CD4-positive, alpha-beta memory T cell (primary cell): ENCODE results near the gene ITGBL1. TPM values are rescaled to one million over a fixed set of nuclear protein-coding genes. Genes with fewer than 3 reads are reported as not detected.
"Not testable (repeated sequence)": the region's sequence is repeated elsewhere in the genome, so short reads cannot be mapped to it uniquely, and the experiment has no call there.

Experiments used
- CTCF ChIA-PET: fragments of 350-600 bp; sonication (Branson Sonifier 250); formaldehyde crosslinking; loops from one replicate; lab custom pipeline; 2021; ENCODE audit warnings: inconsistent platforms; ENCODE audit not compliant: partially characterized antibody; lab: Charles Lee
- POLR2A ChIA-PET: fragments of 350-600 bp; sonication (Branson Sonifier 250); formaldehyde crosslinking; loops from one replicate; lab custom pipeline; 2021; ENCODE audit not compliant: partially characterized antibody; lab: Charles Lee
- DNase-seq, 5 donors: peaks; one replicate each; pipeline versions ENCODE4 v3.0.0 to v3.0.0-alpha.2; 2020 to 2022; ENCODE audit warnings: mixed read lengths in 1 of 5
- H3K27ac ChIP-seq: one replicate; pipeline ENCODE4 v1.7.0; 2013; ENCODE audit warnings: low read depth, low read length
- H3K27me3 ChIP-seq: 2 replicates; pipeline ENCODE4 v1.7.0; 2013; ENCODE audit warnings: mild to moderate bottlenecking, low read length, moderate library complexity; ENCODE audit not compliant: insufficient read depth
- H3K36me3 ChIP-seq: 2 replicates; pipeline ENCODE4 v1.7.0; 2013; ENCODE audit warnings: mild to moderate bottlenecking, low read length, moderate library complexity; ENCODE audit not compliant: insufficient read depth
- H3K4me1 ChIP-seq: 2 replicates; pipeline ENCODE4 v1.7.0; 2013; ENCODE audit warnings: mild to moderate bottlenecking, low read length, moderate library complexity; ENCODE audit not compliant: insufficient read depth
- H3K4me3 ChIP-seq, 2 donors: one replicate each; pipeline ENCODE4 v1.7.0; 2013; ENCODE audit warnings: low read length in 2 of 2, mild to moderate bottlenecking in 1 of 2
- H3K9me3 ChIP-seq, 2 donors: one replicate each; pipeline ENCODE4 v1.7.0; 2013; ENCODE audit warnings: low read length in 2 of 2, control low read depth in 1 of 2; ENCODE audit not compliant: control insufficient read depth in 1 of 2
- H3K27ac Mint-ChIP-seq, 7 donors: one replicate each; pipeline ENCODE4 v1.8.0; 2020 to 2021; ENCODE audit warnings: mixed read lengths in 7 of 7, mild to moderate bottlenecking in 6 of 7, inconsistent platforms in 3 of 7, moderate library complexity in 3 of 7
- H3K27me3 Mint-ChIP-seq, 2 donors: one replicate each; pipeline ENCODE4 v1.8.0; 2020 to 2021; ENCODE audit warnings: mixed read lengths in 2 of 2
- H3K36me3 Mint-ChIP-seq, 2 donors: one replicate each; pipeline ENCODE4 v1.8.0; 2020 to 2021; ENCODE audit warnings: mixed read lengths in 2 of 2, inconsistent platforms in 1 of 2, mild to moderate bottlenecking in 1 of 2
- H3K4me1 Mint-ChIP-seq, 4 donors: one replicate each; pipeline ENCODE4 v1.8.0; 2020 to 2021; ENCODE audit warnings: mixed read lengths in 4 of 4, mild to moderate bottlenecking in 1 of 4
- H3K4me3 Mint-ChIP-seq, 8 donors: one replicate each; pipeline ENCODE4 v1.8.0; 2020 to 2021; ENCODE audit warnings: mixed read lengths in 8 of 8, mild to moderate bottlenecking in 7 of 8, moderate library complexity in 6 of 8, inconsistent platforms in 3 of 8
- H3K9me3 Mint-ChIP-seq, 8 donors: one replicate each; pipeline ENCODE4 v1.8.0; 2020 to 2021; ENCODE audit warnings: mixed read lengths in 8 of 8, mild to moderate bottlenecking in 5 of 8, inconsistent platforms in 3 of 8, moderate library complexity in 1 of 8
- intact Hi-C: fragments of 100-400 bp; cut with micrococcal nuclease; formaldehyde crosslinking; loops from one replicate; pipeline ENCODE4 v1.15.1; 2023
- polyA plus RNA-seq, 2 donors: library from polyadenylated mRNA; unstranded; fragments of 300-500 nt; fragmentation: Illumina TruSeq; gene quantifications; one replicate each; pipeline ENCODE4 v1.2.3, GENCODE V29; 2021
- total RNA-seq, 2 experiments: library from RNA; stranded (reverse); gene quantifications; one replicate each; pipeline ENCODE4 v1.2.3, GENCODE V29; 2021

ITGBL1 gene
- total and polyA plus RNA-seq, 4 experiments from 2014 or later: not detected

DNA sequence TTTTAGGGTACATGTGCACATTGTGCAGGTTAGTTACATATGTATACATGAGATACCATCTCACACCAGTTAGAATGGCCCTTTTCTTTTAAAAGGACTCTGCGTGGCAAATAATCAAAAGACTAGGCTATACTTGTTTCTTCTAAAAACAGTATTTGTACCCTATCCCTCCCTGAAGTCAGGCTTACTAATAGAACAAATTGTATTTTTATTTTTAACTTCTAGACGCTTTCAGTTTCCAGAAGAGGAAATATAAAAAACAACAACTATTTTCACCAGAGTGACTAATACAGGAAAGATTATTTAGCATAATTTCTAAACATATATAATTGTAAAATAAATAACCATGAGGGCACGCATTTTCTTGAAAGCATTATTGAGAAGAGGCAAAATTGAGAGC lies 83.6 kb downstream of the ITGBL1 start:
- ChIA-PET CTCF (no interaction called here), POLR2A (no interaction called here)
- no peak for DNase-seq

GRCh38 chr13:101544544-101544943 lies 92.1 kb downstream of the ITGBL1 start:
- not testable (repeated sequence) for H3K36me3 ChIP-seq

More for the DNA sequence above, 83.6 kb downstream of the ITGBL1 start:
- no peak overlapping the region for H3K27ac Mint-ChIP-seq
- Histone ChIP-seq H3K27ac (no peak overlapping the region), H3K27me3 (no peaks in the 10 kb centered on the region), H3K4me1 (no peaks in the 10 kb centered on the region), H3K4me3 (no peak overlapping the region), H3K9me3 (no peaks in the 10 kb centered on the region), H3K36me3 (no peaks in the 10 kb centered on the region)
- peaks cover 0 to 4% of the 10 kb centered on the region in 2 donors for H3K27me3 Mint-ChIP-seq
- no peak overlapping the region for H3K4me3 Mint-ChIP-seq
- no peaks in the 10 kb centered on the region for H3K36me3 Mint-ChIP-seq
- intact Hi-C loops: no loop called here
- no peaks in the 10 kb centered on the region for H3K4me1 Mint-ChIP-seq
- peaks cover 0 to 3% (median 0%) of the 10 kb centered on the region in 8 donors for H3K9me3 Mint-ChIP-seq

DNA sequence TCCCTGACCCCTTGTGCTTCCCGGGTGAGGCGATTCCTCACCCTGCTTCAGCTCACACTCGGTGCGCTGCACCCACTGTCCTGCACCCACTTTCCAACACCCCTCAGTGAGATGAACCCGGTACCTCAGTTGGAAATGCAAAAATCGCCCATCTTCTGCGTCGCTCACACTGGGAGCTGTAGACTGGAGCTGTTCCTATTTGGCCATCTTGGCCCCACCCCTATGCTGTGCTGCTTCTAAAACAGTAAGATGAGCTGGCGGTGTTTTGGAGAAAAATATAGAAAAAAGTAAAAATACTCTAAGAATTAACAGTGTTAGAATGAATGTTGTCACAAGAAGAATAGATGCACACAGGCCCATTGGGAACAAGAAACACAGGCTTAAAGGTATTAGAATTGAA lies 92.5 kb downstream of the ITGBL1 start:
- peaks cover 0 to 5% (median under 1%) of the 10 kb centered on the region in 8 donors for H3K9me3 Mint-ChIP-seq
- no peak for DNase-seq
- H3K27ac Mint-ChIP-seq: peak overlapping the region in 1 of 7 donors; percentile 54
- H3K36me3 Mint-ChIP-seq: no peaks in the 10 kb centered on the region
- Histone ChIP-seq H3K4me1 (no peaks in the 10 kb centered on the region), H3K27ac (no peak overlapping the region), H3K36me3 (no peaks in the 10 kb centered on the region), H3K9me3 (no peaks in the 10 kb centered on the region), H3K27me3 (no peaks in the 10 kb centered on the region), H3K4me3 (no peak overlapping the region)
- H3K27me3 Mint-ChIP-seq: peaks cover 0 to 5% of the 10 kb centered on the region in 2 donors
- H3K4me1 Mint-ChIP-seq: no peaks in the 10 kb centered on the region
- intact Hi-C loops: no loop called here
- POLR2A ChIA-PET: no interaction called here
- CTCF ChIA-PET: no interaction called here
- H3K4me3 Mint-ChIP-seq: no peak overlapping the region

More at GRCh38 chr13:101544544-101544943, 92.1 kb downstream of the ITGBL1 start:
- H3K27me3 Mint-ChIP-seq, H3K27me3 ChIP-seq, H3K36me3 Mint-ChIP-seq, H3K4me1 ChIP-seq, H3K9me3 ChIP-seq, DNase-seq, H3K27ac Mint-ChIP-seq, H3K4me3 ChIP-seq, POLR2A ChIA-PET, H3K9me3 Mint-ChIP-seq, H3K4me3 Mint-ChIP-seq, H3K4me1 Mint-ChIP-seq, intact Hi-C loops, H3K27ac ChIP-seq, CTCF ChIA-PET: not testable (repeated sequence)

- CTCF ChIA-PET: no interaction called here
- H3K27ac ChIP-seq: no peak overlapping the region
- H3K9me3 ChIP-seq: no peaks in the 10 kb centered on the region
- H3K4me1 ChIP-seq: no peaks in the 10 kb centered on the region
- H3K4me3 ChIP-seq: no peak overlapping the region
- no peaks in the 10 kb centered on the region for H3K36me3 ChIP-seq
- Mint-ChIP-seq H3K27me3 (peaks cover 0 to 5% of the 10 kb centered on the region in 2 donors), H3K4me1 (no peaks in the 10 kb centered on the region), H3K27ac (no peak overlapping the region), H3K9me3 (peaks cover 0 to 4% (median under 1%) of the 10 kb centered on the region in 8 donors), H3K36me3 (no peaks in the 10 kb centered on the region), H3K4me3 (no peak overlapping the region)
- intact Hi-C loops: no loop called here
- H3K27me3 ChIP-seq: no peaks in the 10 kb centered on the region
- no peak for DNase-seq
- POLR2A ChIA-PET: no interaction called here
Measured at GRCh38 chr13:101545521-101545920, 93.0 kb downstream of the ITGBL1 start.

DNA sequence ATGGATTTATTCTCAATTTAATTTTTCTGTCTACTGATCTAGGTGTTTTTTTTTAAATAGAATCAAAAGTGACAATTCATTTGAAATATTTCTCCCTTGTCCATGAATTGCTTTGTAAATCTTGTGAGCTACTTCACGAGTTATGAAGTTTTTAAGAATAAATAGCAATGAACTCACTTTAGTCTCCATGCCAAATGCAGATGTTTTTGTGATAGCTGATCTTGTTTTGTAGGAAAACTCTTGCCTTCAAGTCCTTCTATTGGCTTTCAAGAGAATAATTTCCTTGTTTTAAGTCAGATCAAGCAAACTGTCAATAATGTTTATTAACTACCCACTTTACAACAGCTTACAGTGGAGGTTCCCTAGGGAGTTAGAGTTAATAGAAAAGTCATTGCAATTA lies 99.8 kb downstream of the ITGBL1 start:
- Histone ChIP-seq H3K9me3 (no peaks in the 10 kb centered on the region), H3K36me3 (no peaks in the 10 kb centered on the region), H3K4me1 (no peaks in the 10 kb centered on the region), H3K4me3 (no peak overlapping the region), H3K27me3 (no peaks in the 10 kb centered on the region), H3K27ac (no peak overlapping the region)
- POLR2A ChIA-PET: no interaction called here
- no peak overlapping the region for H3K4me3 Mint-ChIP-seq
- CTCF ChIA-PET: no interaction called here
- intact Hi-C loops: no loop called here
- H3K4me1 Mint-ChIP-seq: no peaks in the 10 kb centered on the region
- no peak for DNase-seq
- H3K27me3 Mint-ChIP-seq: peaks cover 0 to 4% of the 10 kb centered on the region in 2 donors
- peaks cover 0 to 1% (median 0%) of the 10 kb centered on the region in 8 donors for H3K9me3 Mint-ChIP-seq
- H3K27ac Mint-ChIP-seq: no peak overlapping the region
- H3K36me3 Mint-ChIP-seq: no peaks in the 10 kb centered on the region

GRCh38 chr13:101552786-101553185 lies 100.3 kb downstream of the ITGBL1 start:
- Histone ChIP-seq H3K9me3 (no peaks in the 10 kb centered on the region), H3K36me3 (no peaks in the 10 kb centered on the region), H3K4me3 (no peak overlapping the region), H3K27me3 (no peaks in the 10 kb centered on the region), H3K27ac (no peak overlapping the region), H3K4me1 (no peaks in the 10 kb centered on the region)
- H3K4me3 Mint-ChIP-seq: no peak overlapping the region
- peaks cover 0 to 1% (median 0%) of the 10 kb centered on the region in 8 donors for H3K9me3 Mint-ChIP-seq
- H3K4me1 Mint-ChIP-seq: no peaks in the 10 kb centered on the region
- DNase-seq: no peak
- intact Hi-C loops: no loop called here
- peaks cover 0 to 4% of the 10 kb centered on the region in 2 donors for H3K27me3 Mint-ChIP-seq
- ChIA-PET CTCF (no interaction called here), POLR2A (no interaction called here)
- H3K27ac Mint-ChIP-seq: no peak overlapping the region
- H3K36me3 Mint-ChIP-seq: no peaks in the 10 kb centered on the region

DNA sequence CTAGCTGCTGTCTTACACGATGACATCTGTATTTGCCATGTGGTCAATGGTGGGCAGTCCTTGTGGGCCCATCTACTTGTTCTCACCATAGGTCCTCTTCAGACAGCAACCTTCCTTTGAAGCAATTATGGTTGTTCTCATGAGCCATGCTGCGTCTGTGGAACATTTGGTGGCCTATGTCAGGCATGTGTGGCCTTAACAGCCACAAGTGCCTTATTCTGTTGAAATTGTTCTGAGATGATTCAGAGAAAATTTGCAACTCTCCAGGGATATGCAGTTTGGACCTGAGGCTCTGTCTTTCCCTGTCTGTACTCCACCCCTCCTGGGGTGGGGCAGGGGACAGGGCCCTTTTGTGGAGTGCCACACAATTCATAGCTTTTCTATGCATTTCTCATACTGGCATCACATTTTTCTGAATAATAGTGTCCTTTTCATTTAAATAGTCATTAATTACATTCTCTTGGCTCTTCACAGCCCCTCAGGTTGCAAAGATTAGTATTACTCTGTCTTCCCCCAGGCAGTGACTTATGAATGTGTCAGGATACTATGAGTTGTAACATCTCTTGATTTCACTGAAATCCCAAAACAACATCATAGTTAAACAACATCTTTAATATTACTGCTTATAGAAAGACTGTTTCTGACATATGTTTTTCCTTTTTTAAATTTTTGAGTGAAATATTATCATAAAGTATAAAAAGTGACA lies 102.1 kb downstream of the ITGBL1 start:
- intact Hi-C loops: no loop called here
- Histone ChIP-seq H3K4me1 (no peaks in the 10 kb centered on the region), H3K4me3 (no peak overlapping the region), H3K36me3 (no peaks in the 10 kb centered on the region), H3K9me3 (no peaks in the 10 kb centered on the region), H3K27me3 (no peaks in the 10 kb centered on the region), H3K27ac (no peak overlapping the region)
- ChIA-PET POLR2A (no interaction called here), CTCF (no interaction called here)
- H3K36me3 Mint-ChIP-seq: no peaks in the 10 kb centered on the region
- peaks cover 0 to 1% (median 0%) of the 10 kb centered on the region in 8 donors for H3K9me3 Mint-ChIP-seq
- no peaks in the 10 kb centered on the region for H3K4me1 Mint-ChIP-seq
- H3K27me3 Mint-ChIP-seq: peaks cover 0 to 3% of the 10 kb centered on the region in 2 donors
- no peak overlapping the region for H3K27ac Mint-ChIP-seq
- no peak for DNase-seq
- H3K4me3 Mint-ChIP-seq: no peak overlapping the region
